Activated T-cell treated with anti-CD3 and anti-CD28 coated beads for 4 hours (primary cell): ENCODE data around the gene LRRC3.
"Not testable (repeated sequence)": the region's sequence is repeated elsewhere in the genome, so short reads cannot be mapped to it uniquely, and the experiment has no call there.

Source experiments
- DNase-seq: peaks from one replicate; pipeline ENCODE4 v3.0.0-alpha.2; 2020

The LRRC3 gene

DNA sequence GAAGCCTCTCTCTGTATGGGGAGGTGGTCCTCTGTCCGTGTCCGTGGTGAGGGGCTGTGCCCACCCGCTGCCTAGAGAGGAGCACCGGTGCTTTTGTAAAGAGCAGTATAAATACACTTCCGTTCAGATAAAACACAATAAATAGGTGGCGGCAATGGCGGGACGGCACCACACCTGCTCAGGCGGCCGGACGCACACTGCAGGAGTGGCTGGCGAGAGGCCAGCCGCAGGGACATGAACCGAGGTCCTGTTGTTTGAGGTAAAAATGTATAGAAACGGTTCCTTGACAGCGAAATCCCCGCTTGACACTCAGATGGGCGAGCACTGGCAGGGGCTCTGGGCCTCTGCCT, 43.9 kb downstream of the LRRC3 start:
- no peak for DNase-seq

DNA sequence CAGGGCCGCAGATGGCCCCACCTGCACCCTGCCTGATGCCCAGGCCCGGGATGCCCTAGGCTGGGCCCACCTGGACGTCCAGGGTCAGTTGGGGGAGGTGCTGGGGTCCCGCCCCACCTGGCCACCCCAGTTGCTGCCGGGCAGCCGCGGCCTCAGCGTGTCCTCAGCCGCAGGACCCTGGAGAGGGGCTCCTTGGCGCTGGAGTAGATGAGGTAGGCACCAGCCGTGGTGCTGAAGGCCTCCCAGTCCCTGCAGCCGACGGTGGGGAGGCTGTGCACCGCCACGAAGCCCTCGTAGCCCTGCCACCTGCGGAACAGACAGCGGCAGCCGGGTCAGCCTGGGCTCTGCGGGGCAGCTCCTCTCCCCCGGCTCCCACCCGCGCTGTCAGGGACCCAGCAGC, 44.3 kb downstream of the LRRC3 start:
- DNase-seq, result no peak

DNA sequence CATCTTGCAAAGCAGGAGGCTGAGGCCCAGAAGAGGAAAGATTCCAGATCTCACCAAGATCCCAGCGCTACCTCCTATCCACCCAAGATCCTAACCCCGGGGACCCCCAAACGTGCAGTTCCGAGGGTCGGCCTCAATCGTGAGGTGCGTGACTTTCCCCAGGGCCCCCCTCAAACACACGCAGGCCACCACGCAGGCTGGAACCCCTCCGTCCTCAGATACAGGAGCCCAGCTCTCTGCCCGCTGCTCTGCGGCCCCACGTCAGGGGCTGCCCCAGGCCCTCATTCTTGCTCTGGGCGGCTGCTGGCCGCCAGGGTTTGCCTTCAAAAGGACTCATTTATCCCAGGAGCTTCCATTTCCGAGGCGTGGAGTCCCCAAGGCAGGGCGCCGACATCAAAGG, 44.8 kb downstream of the LRRC3 start:
- no peak for DNase-seq

DNA sequence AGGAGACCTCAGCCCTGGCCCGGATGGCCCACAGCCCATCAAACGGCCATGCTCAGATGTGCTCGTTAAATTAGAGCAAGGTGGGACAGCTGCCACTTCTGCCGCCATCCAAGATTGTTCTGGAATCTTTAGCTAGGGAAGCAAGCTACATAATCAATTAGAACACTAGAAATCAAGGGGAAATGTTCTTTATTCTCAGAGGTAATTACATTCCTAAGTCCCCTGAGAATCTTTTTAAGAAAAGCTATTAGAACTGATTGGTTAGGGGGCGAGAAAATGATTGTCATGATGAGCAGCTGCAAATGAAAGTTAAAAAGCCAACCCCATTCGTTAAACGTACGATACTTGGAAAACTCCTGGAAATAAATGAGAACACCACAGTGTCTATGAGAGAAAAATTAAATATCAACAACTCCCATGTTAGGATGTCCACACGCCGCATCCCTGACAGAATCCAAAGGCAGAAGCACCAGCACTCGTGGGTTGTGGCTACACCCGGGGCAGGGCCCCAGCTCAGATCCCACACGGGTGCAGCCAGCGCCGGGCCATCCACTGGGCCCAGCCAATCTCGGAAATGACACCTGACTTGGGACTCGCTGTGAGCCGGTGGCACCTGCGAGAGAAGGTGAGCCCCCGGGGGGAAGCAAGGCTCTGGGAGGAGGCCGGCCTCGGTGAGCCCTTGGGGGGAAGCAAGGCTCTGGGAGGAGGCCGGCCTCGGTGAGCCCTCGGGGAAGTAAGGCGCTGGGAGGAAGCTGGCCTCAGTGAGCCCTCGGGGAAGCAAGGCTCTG, 47.1 kb downstream of the LRRC3 start:
- no peak for DNase-seq

DNA sequence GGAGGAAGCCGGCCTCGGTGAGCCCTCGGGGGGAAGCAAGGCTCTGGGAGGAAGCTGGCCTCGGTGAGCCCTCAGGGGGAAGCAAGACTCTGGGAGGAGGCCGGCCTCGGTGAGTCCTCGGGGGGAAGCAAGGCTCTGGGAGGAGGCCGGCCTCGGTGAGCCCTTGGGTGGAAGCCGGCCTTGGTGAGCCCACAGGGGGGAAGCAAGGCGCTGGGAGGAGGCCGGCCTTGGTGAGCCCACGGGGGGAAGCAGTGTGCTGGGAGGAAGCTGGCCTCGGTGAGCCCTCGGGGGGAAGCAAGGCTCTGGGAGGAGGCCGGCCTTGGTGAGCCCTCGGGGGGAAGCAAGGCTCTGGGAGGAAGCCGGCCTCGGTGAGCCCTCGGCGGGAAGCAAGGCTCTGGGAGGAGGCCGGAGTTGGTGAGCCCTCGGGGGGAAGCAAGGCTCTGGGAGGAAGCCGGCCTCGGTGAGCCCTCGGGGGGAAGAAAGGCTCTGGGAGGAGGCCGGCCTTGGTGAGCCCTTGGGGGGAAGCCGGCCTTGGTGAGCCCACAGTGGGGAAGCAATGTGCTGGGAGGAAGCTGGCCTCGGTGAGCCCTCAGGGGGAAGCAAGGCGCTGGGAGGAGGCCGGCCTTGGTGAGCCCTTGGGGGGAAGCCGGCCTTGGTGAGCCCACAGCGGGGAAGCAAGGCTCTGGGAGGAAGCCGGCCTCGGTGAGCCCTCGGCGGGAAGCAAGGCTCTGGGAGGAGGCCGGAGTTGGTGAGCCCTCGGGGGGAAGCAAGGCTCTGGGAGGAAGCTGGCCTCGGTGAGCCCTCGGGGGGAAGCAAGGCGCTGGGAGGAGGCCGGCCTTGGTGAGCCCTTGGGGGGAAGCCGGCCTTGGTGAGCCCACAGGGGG, 47.9 kb downstream of the LRRC3 start:
- not testable (repeated sequence) for DNase-seq

DNA sequence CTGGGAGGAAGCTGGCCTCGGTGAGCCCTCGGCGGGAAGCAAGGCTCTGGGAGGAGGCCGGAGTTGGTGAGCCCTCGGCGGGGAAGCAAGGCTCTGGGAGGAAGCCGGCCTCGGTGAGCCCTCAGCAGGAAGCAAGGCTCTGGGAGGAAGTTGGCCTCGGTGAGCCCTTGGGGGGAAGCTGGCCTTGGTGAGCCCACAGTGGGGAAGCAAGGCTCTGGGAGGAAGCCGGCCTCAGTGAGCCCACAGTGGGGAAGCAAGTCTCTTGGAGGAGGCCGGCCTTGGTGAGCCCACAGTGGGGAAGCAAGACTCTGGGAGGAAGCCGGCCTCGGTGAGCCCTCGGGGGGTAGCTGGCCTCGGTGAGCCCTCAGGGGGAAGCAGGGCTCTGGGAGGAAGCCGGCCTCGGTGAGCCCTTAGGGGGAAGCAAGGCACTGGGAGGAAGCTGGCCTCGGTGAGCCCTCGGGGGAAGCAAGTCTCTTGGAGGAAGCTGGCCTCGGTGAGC, 48.6 kb downstream of the LRRC3 start:
- DNase-seq, result no peak

DNA sequence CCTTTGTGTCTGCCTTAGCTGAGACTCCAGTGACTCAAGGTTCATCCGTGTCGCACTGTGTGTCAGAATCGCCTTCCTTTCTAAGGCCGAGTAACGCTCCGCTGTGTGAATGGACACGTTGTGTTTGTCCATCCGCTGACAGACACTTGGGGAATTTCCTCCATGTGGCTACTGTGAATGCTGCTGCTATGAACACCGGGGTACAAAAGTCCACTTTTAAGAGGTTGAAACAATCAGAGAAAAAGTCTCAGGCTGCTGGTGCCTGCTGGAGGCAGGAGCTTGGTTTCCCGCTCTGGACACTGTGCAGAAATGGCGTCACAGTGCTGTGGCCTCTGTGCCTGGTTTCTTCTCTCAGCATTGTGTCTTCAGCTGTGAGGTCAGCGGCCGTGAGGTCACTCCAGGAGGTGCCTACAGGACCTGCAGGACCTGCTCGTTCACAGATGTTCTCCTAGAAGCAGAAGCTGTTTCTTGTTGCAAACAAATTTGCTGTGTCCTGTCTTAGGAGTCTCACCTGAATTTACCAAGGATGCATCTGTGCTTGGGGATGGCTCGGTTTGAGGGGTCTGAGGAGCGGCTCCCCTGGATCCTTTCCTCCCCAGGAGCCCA, 50.5 kb downstream of the LRRC3 start:
- DNase-seq, result no peak

DNA sequence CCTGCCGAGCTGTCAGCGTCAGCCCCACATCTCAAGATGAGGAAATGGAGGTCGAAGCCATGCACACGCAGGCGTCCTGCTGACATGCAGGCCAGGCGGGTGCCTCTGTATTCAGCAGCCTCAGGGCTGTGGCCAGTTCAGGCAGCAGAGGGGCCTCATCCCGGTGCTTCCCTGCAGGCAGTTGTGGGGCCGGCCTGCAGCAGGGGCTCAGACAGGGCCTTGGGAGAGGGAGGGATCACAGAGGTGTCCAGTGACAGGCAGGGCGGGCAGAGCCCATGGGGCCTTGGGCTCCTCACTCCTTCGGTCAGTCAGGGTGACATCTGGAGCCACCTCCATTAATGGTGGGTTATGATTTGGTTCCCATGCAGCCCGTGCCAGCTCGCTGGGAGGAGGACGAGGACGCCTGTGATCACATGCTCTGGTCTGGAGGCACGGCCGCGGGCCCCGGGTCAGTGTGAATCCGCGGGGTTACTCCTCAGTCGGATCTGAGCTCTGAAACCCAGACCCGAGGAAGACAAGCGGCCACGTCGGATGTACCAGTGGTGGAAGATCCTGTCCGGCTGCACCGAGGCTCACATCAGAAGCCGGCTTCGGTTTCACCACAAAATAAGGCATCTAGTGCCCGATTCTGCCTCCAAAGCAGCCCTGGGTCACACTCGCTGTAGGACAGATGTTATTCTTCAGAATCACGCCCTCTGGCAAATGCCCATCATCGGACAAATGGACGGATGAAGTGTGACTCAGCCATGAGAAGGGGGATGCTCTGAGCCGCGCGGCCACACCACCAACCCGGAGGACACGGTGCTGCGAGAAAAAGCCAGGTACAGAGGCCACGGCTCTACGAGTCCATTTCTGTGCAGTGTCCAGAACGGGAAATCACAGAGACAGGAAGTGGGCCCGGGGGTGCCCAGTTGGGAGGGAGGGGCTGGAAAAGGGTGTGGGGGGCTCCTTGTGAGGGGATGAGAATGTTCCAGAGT, 51.3 kb downstream of the LRRC3 start:
- DNase-seq, result no peak

DNA sequence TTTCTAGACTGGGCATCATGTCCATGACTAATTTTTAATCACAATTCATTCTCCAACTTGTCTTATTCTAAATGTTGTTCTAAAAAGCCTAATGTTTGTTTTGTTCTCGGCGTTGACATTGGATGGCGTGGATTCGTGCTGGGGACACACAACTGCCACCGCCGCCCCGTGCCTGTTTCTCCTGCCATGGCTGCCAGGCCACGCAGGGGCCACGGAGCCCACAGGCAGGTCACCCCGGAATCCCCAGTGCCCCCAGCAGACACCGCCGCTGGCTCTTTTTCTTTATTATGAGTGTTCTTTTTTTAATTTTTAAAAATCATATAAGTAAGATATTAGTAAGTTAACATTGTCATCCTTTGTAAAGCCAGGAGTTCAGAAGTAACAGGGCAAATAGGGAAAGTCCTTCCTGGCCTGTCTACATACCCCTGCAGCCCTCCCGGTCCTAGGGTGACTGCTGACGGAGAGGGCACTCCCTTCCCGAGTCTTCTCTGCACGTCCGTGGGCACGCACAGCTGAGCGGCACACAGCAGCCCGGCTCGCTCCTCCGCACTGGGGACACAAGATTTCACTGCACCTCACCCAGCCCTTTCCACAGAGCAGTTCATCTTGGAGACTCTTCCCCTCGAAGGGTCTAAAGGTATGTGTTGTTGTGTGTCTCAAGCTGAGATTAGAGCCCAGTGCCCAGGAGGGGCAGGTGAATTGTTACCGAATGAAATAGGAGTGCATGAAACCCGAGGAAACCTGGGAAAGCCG, 52.5 kb downstream of the LRRC3 start:
- DNase-seq, result no peak

DNA sequence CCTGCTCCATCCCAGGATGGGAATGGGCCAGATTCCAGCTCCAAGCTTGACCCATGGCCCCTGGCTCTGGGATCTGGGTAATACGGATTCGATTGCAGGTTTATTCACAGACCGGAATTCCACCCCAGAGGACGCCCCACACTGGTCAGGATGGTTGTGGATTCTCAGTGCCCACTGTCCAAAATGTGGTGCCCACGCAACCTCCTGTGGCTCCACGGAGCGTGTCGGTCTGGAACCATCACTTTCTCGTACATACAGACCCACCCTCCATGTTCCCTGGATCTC, 53.1 kb downstream of the LRRC3 start:
- no peak for DNase-seq

DNA sequence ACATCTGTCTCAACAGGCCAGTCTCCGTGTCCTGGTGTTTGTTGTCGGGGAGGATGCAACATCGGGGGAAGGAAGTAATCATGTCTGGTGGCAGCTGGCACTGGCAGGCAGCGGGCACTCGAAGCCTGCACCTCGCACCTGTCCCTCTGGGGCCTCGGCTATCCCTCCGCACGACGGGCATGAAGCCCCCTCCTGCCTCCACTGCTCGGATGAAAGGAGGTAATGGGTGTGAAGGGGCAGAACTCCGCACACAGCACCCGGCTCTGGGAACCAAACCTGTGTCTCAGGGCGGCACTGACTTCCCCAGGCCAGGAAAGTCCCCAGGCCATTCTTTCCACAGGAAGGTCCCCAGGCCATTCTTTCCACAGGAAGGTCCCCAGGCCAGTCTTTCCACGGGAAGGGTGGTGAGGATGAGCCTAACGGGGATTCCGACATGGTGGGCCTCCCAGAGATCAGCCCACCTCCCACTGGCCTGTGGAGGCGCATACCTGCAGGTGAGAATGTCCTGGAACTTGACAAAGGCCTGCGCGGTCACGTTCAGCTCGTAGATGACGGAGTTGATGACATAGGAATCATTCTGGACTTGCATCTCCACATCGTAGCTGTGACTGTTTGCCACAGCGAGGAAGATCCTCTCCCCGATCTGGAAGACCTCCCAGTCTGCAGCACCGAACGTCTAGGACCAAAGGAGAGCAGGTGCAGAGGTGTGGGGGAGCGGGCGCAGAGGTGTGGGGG, 53.6 kb downstream of the LRRC3 start:
- DNase-seq, result no peak

DNA sequence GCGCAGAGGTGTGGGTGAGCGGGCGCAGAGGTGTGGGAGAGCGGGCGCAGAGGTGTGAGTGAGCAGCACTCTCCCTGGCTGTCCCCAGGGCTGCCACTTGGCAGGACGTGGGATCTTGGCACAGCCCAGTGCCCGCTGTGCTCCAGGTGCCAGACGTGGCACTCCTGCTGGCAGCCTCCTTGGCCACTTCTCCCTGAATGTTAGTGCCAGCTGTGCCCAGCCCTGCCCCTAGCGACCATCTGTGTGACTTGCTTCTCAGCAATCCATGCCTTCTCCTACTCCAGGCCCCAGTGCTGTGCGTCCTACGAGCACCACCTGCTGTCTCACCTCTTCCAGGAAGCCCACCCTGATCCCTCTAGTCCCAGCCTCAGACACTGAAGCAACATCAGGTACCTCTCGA, 54.2 kb downstream of the LRRC3 start:
- DNase-seq, result no peak

DNA sequence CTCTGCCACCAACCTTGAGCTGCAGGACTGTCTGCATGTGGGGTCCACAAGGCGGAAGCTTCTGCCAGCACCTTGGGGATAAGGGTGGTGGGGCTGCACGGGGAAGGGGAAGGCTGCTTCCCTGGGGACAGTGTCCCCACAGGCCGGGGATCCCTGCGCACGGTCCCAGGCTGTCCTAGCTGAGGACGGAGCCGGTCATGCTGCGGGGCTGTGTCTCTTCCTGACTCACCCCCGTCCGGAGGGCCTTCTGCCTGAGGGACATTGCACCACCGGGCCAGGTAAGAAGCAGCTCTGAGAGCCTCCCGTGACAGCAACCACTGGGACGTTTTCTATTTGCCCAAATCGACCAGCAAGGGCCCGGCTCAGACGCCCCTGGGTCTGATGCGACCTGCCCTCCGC, 54.8 kb downstream of the LRRC3 start:
- no peak for DNase-seq

DNA sequence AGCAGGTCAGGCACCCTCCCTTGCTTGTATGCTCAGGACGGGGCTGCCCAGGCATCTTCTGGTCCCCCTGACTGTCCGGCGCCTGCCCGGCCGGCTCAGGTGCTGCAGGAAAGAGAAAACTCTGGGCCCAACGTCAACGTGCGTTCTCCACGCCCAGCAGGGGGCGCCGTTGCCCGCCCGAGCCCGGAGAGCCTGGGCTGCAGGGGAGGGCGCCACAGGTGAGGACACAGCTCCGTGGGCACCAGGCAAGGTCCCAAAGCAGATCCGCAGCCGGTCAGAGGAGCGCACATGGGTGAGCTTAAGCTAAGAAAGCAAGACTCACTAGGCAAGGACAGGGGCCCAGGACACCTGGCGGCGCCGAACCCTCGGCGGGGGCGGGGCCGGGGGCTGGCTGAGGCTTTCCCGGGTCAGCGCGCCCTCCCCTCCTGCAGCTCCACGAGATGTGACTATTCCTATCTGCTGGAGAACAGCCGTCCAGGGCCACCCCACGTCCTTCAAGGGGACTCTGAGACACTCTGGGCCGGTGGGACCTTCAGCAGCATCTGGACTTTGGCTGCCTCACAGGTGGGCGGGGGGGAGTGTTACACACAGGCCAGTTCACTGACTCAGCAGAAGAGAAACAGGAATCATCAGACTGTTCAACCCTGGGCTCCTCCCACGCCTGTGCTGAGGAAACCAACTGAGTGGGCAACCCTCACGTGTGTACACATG, 55.4 kb downstream of the LRRC3 start:
- DNase-seq, result peak; percentile 76

DNA sequence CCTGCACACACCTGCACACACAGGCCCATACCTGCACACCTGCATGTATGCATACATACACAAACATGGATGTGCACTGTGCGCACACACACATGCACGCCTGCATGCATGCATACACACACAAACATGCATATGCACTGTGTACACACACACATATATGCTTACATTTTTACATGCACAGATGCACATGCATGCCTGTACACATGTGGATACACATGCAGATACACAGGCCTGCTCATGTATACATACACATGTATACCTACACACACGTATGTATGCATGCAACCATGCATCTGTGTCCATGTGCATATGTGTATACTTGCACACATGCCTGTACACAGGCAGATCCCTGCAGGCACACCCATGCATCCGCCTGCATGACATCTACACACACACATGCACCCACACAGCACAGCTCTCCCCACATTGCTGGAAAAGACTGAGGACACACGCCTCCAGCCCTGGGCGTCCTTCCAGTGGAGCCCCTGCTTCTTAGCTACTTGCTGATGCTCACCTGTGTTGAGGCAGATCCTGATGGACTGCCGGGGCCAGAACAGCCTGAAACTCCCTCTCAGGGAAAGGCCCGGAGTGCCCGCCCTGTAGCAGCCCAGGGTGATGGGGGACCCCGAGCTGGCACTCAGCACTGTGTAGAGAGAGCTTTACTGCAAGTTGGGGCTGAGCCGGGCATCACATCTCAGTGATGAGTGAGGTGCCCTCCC, 56.1 kb downstream of the LRRC3 start:
- no peak for DNase-seq
